ENCODE results near the gene SLC25A21.
"Not testable (repeated sequence)": the region's sequence is repeated elsewhere in the genome, so short reads cannot be mapped to it uniquely, and the experiment has no call there.

SLC25A21 gene

DNA sequence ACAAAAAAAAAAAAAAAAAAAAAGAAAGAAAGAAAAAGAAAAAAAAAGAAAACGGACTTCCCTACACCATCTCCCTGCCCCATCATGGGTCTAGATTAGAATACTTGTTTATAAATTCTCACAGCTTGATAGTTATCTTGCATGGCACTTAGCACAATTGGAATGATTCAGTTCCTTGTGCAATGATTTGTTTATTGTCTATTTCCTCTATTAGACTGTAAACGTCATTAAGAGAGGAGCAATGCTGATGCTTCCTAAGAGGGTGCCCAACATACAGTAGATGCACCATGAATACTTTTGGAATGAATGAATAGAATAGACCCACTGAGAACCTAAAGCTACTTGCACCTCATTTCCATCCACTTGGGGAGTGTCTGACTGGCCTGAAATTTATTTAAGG, 469.9 kb downstream of the SLC25A21 start:
- no peak for DNase-seq (ENCODE audit: low spot score)

DNA sequence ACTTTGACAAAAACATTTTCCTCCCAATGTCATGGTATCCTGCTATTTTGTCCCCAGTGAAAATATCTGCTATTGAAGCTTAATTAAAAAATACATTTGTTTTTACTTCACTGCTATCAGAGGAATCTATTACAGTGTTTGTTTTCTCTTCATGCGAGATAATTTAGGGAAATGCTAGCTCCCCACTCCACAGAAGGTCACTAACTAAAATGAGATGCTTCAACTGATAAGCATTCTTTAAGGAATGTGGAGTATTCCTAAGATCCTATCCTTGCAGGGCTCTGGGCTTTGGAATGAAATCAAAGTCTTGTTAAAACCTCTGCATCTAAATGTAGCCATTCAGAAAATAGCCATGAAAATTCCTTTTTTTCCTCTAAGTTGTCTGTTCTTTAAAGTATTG, 471.3 kb downstream of the SLC25A21 start:
- DNase-seq (ENCODE audit: low spot score), result no peak

DNA sequence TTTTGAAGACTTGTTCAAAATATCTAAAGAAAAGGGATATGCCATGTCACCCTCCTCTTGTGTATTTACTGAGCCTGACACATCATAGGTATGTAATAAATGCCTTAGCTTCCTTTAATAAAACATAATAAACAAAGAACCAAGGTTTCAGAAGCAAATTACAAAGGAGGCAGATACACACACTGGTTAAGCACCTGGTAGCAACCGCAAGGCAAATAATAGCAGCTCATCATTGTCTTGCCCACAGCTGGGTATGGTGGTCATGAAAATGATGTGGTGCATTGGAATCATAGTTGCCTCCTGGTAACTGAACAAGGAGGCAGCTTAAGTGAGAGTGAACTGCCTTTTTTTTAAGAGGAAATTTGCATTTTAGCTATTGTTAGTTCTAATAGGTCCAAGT, 471.8 kb downstream of the SLC25A21 start:
- DNase-seq (ENCODE audit: low spot score), result no peak

DNA sequence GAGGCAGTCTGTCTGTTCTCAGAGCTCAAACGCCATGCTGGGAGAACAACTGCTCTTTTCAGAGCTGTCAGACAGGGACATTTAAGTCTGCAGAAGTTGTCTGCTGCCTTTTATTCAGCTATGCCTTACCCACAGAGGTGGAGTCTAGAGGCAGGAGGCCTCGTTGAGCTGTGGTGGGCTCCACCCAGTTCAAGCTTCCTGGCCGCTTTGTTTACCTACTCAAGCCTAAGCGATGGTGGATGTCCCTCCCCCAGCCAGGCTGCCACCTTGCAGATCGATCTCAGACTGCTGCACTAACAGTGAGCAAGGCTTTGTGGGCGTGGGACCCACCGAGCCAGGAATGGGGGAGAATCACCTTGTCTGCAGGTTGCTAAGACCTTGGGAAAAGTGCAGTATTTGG, 473.0 kb downstream of the SLC25A21 start:
- not testable (repeated sequence) for DNase-seq (ENCODE audit: low spot score)

DNA sequence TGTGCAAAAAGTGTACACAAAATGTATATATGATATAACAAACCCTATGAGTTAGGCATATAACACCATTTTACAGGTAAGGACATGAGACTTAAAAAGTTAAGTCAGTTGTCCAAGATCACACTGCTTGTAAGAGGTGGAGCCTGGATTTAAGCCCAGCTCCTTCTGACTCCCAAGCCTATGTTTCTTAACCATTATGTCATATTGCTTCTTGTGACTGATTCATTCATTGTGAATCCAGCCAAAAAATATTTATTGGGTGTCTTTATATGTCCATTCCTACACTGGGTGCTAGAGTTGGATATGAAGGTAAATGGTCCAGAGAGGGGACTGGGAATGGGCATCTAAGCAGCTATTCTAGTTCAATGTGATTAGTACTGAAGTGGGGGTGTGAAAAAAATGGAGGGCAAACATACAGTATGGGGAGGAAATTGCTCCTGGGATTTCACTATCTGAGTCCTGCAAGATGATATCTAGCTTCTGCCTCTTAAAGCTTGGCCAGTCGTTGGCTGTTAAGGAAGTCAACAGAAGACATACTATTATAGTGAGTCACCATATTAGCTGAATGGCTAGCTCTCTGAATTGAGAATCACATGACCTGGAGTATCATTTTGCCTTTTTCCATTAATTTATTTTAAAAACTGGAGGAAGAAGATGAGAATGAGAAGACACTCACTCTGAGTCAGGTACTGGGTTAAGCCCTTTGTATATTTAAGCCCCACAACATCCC, 481.9 kb downstream of the SLC25A21 start:
- no peak for DNase-seq (ENCODE audit: low spot score)

DNA sequence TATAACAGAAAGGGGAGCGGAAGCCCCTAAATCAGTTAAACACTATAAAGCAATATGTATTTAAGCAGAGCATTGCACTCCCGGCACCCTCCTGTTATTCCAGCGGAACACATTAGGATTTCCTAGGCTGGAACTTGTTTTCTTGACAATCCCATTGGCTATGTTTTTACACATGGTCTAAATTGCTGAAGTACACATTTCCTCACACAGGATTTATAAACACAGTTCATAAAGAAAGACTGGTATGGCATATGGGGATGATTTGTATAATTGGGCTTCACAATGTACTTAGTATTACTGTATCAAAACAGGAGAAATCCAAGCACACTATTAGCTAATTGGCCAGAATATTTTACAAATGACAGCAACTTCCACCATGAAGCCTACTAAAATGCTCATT, 487.5 kb downstream of the SLC25A21 start:
- no peak for DNase-seq (ENCODE audit: low spot score)

DNA sequence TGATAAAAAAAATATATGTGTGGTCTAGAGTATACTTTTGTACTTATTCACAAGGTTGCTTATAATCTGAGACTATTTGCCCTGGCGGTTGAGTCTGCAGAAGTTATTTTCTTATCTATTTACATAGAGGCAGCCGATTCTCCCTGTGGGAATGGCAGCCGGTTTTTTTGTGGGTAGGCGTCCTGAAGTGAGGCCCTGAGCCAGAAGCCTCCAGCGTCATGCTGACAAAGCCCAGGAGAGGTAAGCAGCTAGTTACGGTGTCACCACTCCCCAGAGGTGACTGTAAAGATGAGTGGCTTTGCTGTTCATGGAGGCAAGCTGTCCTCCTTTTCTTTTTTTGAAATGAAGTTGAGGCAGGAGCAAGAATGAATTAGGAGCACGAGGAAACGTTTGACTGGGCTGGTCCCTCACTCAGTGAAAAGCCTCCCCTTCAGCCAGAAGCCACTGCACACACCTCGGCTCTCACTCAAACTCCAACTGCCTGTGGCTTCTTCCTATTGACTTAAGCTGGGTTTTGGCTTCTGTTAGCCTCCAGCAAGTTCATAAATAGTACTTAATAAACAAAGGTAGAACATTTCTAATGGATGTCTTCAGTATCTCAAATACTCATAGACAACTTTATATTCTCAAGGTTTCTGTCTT, 489.2 kb downstream of the SLC25A21 start:
- no peak for DNase-seq (ENCODE audit: low spot score)

DNA sequence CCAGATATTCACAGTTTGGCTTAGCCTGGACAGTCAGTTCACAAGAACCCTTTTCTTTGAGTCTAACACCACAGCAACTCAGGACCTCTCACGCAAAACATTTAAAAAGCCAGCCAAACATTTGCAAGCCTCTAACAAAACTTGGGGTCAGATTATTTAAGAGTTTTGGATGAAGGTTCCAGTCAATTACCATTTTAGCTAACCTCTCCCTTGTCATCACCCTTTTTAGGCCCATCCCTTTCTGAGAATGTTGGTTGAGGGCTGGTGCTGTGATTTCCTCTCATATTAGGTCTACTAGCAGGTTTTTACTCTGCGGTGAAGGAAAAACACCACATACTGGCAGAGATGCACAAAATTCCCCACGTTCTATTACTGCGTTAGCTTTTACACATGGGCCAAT, 490.1 kb downstream of the SLC25A21 start:
- DNase-seq (ENCODE audit: low spot score), result no peak

DNA sequence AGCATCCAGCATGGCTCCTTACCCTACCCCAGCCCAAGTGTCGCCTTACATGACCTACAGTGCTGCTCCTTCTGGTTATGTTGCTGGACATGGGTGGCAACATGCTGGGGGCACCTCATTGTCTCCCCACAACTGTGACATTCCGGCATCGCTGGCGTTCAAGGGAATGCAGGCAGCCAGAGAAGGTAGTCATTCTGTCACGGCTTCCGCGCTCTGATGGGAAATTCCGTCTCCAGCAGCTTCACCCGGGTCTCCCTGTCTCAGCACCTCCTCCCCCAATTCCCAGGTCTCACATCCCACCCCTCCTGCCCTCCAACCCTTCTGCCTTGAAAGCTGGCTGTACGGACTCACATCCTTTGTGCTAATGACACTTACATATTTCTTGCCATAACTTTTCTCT, 496.2 kb downstream of the SLC25A21 start:
- no peak for DNase-seq (ENCODE audit: low spot score)

DNA sequence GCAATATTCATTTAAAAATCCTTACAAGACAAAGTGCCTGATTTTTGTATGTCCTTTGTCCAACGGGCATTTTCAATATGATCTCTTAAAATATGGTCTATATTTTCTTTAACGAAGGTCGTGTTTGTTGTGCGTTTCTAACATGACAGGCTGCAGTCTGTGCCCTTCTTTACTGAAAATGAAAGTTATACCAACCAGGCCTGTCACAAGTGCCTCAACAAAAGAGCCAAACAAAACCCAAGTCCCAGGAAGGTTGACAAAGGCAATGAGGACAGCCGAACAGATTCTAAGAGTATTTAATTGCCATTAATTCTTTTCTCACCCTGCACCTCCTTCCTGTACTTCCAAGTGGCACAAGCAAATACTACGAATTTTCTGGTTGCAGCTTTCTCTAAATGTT, 496.8 kb downstream of the SLC25A21 start:
- DNase-seq (ENCODE audit: low spot score), result no peak

DNA sequence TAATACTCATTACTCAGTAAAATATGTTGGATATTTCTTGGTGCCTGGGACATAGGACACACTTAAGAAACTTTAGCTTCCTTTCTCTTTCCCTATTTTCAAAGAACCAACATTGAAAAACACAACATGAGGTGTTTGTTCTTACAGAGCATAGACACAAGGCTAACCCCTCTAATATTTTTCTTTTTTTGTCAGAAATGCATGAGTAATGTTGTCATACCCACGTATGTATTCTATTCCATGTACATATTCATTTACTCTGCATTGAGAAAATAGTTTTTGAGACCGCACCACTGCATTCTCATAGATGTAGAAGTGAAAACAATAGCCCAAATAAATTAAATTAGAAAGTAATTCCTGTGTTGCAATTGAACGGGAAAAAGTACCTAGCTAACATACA, 497.7 kb downstream of the SLC25A21 start:
- no peak for DNase-seq (ENCODE audit: low spot score)

DNA sequence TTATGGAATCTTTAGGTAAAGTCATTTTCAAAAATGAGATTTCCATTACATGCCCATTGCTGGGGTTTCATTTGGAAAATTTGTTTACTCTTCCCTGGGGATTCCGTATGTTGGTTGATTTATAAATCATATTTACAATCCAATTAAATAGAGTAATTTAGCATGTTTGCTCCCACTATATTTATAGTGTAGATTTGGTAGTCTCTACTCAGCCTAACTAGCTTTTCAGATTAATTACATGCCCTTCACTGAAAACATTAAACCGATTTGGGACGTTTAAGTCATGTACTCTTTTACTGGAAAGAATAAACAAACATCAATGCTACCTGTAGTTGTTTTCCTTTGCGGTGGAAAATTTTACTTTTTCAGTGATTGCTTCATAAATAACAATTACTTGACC, 500.3 kb downstream of the SLC25A21 start:
- DNase-seq (ENCODE audit: low spot score), result no peak

DNA sequence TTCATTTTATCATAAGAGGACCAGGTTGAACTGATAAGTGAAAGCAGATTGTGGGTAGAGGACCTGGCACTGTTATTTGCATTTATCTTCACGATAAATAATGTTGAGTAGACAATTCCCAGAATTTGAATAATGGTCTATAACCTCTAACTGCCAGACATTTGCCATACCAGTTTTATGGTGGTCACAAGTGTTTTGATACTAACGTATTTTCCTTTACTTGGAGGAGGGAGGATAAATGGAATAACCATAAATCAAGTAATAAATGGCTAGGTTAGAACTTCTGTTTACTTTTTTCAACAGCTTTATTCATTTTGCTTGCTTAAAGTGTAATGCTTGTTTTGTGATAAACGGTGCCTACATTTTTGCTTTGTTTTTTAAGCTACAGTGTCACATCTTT, 501.3 kb downstream of the SLC25A21 start:
- DNase-seq (ENCODE audit: low spot score), result no peak

DNA sequence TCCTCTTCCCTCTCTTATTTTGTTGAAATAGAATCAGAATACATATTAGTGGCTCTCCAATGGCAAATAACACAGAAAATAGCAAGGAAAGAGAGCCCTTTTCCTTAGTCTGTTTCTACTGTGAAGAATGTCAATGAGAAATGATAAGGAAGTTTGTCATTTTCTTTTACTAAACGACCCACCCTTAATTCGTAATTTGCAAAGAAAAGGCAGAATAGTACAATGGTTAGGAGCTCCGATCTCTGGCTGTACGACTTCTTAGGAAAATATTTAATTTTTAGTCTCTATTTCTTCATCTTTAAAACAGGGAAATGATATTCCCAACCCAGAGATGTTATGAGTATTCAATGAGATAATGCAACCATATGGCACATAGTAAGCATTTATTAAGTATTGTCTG, 504.7 kb downstream of the SLC25A21 start:
- DNase-seq (ENCODE audit: low spot score), result no peak

DNA sequence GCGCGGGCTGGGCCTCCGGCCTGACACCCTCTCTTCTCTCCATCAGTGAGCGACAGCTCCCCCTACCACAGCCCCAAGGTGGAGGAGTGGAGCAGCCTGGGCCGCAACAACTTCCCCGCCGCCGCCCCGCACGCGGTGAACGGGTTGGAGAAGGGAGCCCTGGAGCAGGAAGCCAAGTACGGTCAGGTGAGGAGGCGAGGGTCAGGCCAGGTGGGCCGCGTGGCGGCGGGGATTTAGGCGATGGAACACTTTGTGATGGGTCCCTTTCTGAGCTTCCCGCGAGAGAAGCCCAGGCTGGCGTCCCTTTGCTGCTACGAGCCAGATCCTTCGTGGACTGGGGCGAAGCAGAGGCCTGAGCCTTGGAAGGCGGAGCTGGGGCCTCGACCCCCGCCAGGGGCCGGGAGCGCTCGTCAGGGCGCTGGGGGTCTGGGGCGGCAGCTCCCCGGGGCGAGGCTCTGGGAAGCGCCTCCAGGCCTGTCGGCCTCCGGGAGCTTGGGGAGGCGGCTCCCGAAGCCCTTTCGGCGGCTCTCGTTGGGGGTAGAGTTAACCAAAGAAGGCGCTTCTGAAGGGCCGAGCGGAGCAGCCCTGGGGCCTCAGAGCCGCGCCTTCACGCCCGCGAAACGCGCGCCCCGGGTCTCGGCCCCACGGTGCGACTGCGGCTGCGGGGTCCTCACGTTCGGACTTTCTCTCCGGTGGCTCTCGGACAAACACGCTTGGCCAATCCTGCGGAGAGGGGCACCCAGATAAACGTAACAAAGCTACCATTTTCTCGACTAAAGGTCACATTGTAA, 505.8 kb downstream of the SLC25A21 start:
- DNase-seq (ENCODE audit: low spot score), result no peak

DNA sequence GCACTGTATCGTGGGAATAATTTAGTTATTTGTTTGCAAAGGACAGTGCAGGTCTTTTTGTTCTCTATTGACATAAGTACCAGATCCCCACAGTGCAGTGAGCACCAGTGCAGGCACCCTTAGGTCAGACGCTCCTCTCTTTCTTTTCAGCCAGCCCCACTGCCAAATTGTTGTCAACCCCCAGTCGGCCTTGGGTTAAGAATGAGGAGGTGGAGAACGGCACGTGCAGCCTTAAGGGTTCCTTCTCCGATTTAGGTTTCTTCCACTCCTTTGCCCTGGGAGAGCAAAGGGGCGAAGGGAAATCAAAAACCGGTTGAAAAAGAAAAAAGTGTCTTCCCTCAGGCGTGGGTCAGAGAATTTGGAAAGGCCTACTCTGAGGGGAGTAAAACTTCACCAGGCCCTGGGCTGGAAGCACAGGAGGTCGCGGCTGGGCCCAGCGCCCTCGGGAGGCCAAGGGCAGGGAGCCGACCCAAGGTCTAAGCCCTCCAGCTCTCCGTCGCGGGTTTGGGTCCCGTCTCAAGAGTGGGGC, 506.5 kb downstream of the SLC25A21 start:
- DNase-seq (ENCODE audit: low spot score), result no peak

DNA sequence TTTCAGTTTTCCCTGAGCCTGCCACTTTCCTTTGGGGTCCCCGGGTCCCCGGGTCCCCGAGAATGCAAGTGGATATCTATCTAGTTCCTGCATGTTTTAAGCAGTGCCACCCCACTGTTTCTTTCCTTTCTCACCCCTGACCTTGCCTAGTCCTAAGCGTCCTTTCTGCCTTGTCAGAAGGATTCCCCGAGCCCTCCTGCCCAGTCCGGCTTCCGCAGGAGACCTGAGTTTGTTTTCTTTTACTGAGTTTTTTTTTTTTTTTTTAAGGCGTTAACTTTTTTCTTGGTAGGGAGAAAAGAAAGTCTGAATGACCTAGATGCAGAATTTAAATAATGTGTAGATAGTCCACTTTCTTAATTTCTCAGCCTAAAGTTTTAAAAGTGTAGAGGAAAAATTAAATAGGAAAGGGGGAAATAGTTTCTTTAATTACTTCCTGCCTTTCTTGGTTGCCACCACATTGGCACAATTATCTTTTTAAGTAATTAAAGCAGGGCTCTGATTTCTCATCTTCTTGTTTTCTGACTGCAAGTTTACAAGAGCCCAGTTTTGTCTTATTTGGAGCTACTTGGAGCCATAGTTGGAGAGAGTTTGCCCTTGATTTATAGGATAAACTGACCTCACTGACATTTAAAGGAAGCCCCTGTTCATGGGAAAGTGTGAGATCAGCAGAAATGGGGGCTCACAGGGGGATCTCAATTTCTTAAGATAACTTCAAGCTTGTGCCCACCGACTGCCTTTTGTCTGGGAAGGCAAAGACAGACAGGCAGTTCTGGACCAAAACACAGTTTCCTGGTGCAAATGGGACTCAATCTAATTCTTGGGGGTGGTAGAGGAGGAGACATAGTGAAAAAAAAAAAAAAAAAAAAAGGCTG, 507.8 kb downstream of the SLC25A21 start:
- DNase-seq (ENCODE audit: low spot score), result no peak

DNA sequence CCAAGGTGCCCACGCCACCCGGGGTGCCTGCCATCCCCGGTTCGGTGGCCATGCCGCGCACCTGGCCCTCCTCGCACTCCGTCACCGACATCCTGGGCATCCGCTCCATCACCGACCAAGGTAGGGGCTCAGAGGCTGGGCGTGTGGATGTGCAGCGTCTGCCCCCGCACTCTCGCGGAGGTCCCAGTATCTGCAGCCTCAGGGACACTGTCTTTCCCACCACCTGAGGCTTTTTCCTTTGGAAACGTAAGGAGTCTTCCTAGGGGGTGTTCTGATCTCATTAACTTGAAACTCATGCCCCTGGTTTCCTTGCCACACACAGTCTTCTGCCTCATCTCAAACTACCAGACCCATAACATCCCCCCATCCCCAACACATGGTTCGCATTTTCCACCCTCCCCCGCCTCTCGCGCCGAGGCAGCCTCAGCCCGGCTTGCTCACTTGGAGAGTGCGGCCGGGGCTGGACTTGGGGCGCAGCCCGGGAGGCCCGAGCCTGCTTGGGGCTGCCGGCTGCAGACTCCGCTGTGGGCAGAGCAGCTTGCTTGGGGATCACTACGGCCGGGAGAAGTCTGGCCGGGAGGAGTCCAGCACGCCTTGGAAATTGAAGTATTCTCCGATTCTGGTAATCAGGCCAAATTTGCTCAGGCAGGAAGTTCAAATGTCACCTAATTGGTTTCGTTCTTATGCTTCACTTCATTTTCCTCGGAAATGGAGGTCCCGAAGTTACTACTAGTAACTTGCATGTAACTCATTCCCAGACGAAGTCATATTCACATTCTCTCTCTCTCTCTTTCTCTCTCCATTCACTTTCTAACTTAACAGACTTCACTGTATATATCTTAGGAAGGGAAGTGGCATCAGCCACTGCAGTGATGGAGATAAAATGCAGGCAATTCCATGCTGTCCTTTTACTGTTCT, 508.7 kb downstream of the SLC25A21 start:
- no peak for DNase-seq (ENCODE audit: low spot score)

DNA sequence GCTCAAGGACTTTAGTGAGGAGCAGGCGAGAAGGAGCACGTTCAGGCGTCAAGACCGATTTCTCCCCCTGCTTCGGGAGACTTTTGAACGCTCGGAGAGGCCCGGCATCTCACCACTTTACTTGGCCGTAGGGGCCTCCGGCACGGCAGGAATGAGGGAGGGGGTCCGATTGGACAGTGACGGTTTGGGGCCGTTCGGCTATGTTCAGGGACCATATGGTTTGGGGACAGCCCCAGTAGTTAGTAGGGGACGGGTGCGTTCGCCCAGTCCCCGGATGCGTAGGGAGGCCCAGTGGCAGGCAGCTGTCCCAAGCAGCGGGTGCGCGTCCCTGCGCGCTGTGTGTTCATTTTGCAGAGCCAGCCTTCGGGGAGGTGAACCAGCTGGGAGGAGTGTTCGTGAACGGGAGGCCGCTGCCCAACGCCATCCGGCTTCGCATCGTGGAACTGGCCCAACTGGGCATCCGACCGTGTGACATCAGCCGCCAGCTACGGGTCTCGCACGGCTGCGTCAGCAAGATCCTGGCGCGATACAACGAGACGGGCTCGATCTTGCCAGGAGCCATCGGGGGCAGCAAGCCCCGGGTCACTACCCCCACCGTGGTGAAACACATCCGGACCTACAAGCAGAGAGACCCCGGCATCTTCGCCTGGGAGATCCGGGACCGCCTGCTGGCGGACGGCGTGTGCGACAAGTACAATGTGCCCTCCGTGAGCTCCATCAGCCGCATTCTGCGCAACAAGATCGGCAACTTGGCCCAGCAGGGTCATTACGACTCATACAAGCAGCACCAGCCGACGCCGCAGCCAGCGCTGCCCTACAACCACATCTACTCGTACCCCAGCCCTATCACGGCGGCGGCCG, 509.6 kb downstream of the SLC25A21 start:
- no peak for DNase-seq (ENCODE audit: low spot score)

DNA sequence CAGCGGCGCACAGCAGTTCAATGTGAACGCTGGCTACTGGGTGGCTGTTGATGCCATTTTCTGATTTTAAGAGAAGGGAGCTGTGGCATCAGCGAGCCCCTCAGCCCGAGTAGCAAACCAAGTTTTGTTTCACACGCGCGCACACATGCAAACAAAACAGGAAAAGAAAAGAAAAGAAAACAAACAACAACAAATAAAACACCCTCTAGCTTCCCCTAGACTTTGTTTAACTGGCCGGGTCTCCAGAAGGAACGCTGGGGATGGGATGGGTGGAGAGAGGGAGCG, 510.2 kb downstream of the SLC25A21 start:
- DNase-seq (ENCODE audit: low spot score), result no peak

Measured in HuH-7.5 (cell line).